K562 (cell line): Measurements from ENCODE around the gene WEE1. TPM values are rescaled to one million over a fixed set of nuclear protein-coding genes. Genes with fewer than 3 reads are reported as not detected.

ENCODE experiments used
- CHCHD3 ChIP-seq: fragments of 250-450 bp; sonication (Bioruptor Pico); IDR thresholded peaks from 2 replicates; pipeline ENCODE4 v2.1.2; 2022; ENCODE audit warnings: mild to moderate bottlenecking
- ELF1 ChIP-seq: fragments of 200-800 bp; sonication (Bioruptor generic); IDR thresholded peaks from 2 replicates; pipeline ENCODE4 v1.6.1; 2016; ENCODE audit warnings: missing genetic modification characterization, missing compliant biosample characterization
- EZH2 ChIP-seq: IDR thresholded peaks from 2 replicates; pipeline ENCODE4 v1.6.1; 2012; ENCODE audit warnings: low read depth, mild to moderate bottlenecking, inconsistent platforms, low read length, borderline replicate concordance
- FOXK2 ChIP-seq, 2 experiments: fragments of 450-650 bp; IDR thresholded peaks in 1 of 2; conservative IDR thresholded peaks in 1 of 2; 2 replicates each; pipeline ENCODE4 v1.6.1; 2016; ENCODE audit warnings: low read depth in 2 of 2, mild to moderate bottlenecking in 1 of 2
- GTF2E2 ChIP-seq: fragments of 200-800 bp; sonication (Bioruptor generic); IDR thresholded peaks from 2 replicates; pipeline ENCODE4 v1.6.1; 2016; ENCODE audit warnings: missing genetic modification characterization, missing compliant biosample characterization
- HDAC2 ChIP-seq: fragments of 450-650 bp; IDR thresholded peaks from 2 replicates; pipeline ENCODE4 v1.6.1; 2016; ENCODE audit warnings: mild to moderate bottlenecking
- JUND ChIP-seq, 2 experiments: IDR thresholded peaks; 2 replicates in 1 of 2; 3 replicates in 1 of 2; pipeline ENCODE4 v1.6.1; 2011; ENCODE audit warnings: borderline replicate concordance in 2 of 2, low read depth in 2 of 2, low read length in 2 of 2, improper control_type of control experiment in 1 of 2, missing biosample characterization in 1 of 2, missing genetic modification characterization in 1 of 2, missing genetic modification reagents in 1 of 2
- KLF1 ChIP-seq: fragments of 450-650 bp; IDR thresholded peaks from 2 replicates; pipeline ENCODE4 v1.6.1; 2016; ENCODE audit warnings: missing genetic modification characterization, missing compliant biosample characterization
- L3MBTL2 ChIP-seq: fragments of 450-650 bp; IDR thresholded peaks from 2 replicates; pipeline ENCODE4 v1.6.1; 2016; ENCODE audit warnings: mild to moderate bottlenecking, moderate library complexity
- MEIS2 ChIP-seq: fragments of 450-650 bp; IDR thresholded peaks from 2 replicates; pipeline ENCODE4 v1.6.1; 2014; ENCODE audit warnings: mild to moderate bottlenecking; ENCODE audit not compliant: partially characterized antibody
- MXD1 ChIP-seq: fragments of 250-450 bp; sonication (Bioruptor Pico); IDR thresholded peaks from 2 replicates; pipeline ENCODE4 v1.8.0; 2021; ENCODE audit warnings: borderline replicate concordance, mild to moderate bottlenecking, moderate library complexity; ENCODE audit not compliant: poor library complexity, severe bottlenecking
- NR3C1 ChIP-seq: sonication (generic); formaldehyde crosslinking; IDR thresholded peaks from 2 replicates; pipeline ENCODE4 v1.8.1; 2022; ENCODE audit warnings: missing genetic modification reagents
- POLR2G ChIP-seq: fragments of 200-400 bp; formaldehyde crosslinking; IDR thresholded peaks from 2 replicates; pipeline ENCODE4 v1.6.1; 2017; ENCODE audit warnings: low read depth, mild to moderate bottlenecking, antibody characterized with exemption, low read length, moderate library complexity
- RBFOX2 ChIP-seq: fragments of 200-400 bp; formaldehyde crosslinking; IDR thresholded peaks from 2 replicates; pipeline ENCODE4 v1.6.1; 2017; ENCODE audit warnings: low read depth, mild to moderate bottlenecking, low read length, moderate library complexity
- RBM17 ChIP-seq: fragments of 200-400 bp; formaldehyde crosslinking; IDR thresholded peaks from 2 replicates; pipeline ENCODE4 v1.6.1; 2017; ENCODE audit warnings: low read depth, mild to moderate bottlenecking, low read length, borderline replicate concordance
- SETDB1 ChIP-seq: IDR thresholded peaks from one replicate; pipeline ENCODE4 v1.6.1; 2012; ENCODE audit warnings: low read length, control low read depth, inconsistent platforms
- STAT6 ChIP-seq: sonication (generic); formaldehyde crosslinking; IDR thresholded peaks from 2 replicates; pipeline ENCODE4 v1.8.1; 2023; ENCODE audit warnings: mild to moderate bottlenecking, missing genetic modification reagents
- ZC3H4 ChIP-seq: sonication (generic); formaldehyde crosslinking; IDR thresholded peaks from 2 replicates; pipeline ENCODE4 v1.9.0; 2021; ENCODE audit warnings: missing genetic modification reagents, borderline replicate concordance
- ZFX ChIP-seq: sonication (generic); formaldehyde crosslinking; IDR thresholded peaks from 2 replicates; pipeline ENCODE4 v1.8.0; 2022; ENCODE audit warnings: mild to moderate bottlenecking, missing genetic modification reagents, moderate library complexity
- ZNF124 ChIP-seq: sonication (generic); formaldehyde crosslinking; IDR thresholded peaks from 2 replicates; pipeline ENCODE4 v1.8.1; 2022; ENCODE audit warnings: missing genetic modification reagents
- ZNF57 ChIP-seq: fragments of 450-650 bp; formaldehyde crosslinking; IDR thresholded peaks from 2 replicates; pipeline ENCODE4 v1.4.0; 2020; ENCODE audit warnings: mild to moderate bottlenecking, moderate library complexity
- ZNF707 ChIP-seq: fragments of 250-450 bp; sonication (Bioruptor Pico); conservative IDR thresholded peaks from 2 replicates; pipeline ENCODE4 v1.8.0; 2022; ENCODE audit warnings: inconsistent platforms, mild to moderate bottlenecking, moderate library complexity
- ZNF785 ChIP-seq: fragments of 250-450 bp; sonication (Bioruptor Pico); IDR thresholded peaks from 2 replicates; pipeline ENCODE4 v1.4.0; 2020; ENCODE audit warnings: mild to moderate bottlenecking
- polyA plus RNA-seq, 8 experiments: library from polyadenylated mRNA; depleted of rRNA in 4 of 8; stranded (reverse) in 5 of 8; unstranded in 3 of 8; fragments of >200 nt; fragmentation: Nextera tagmentation in 2 of 8; fragmentation: Illumina TruSeq in 1 of 8; extraction: Ambion mirVana in 2 of 8; extraction: Trizol in 1 of 8; gene quantifications; 2 replicates each; pipeline versions ENCODE4 v1.2.1 to v1.2.3, GENCODE V29; 2011 to 2014; ENCODE audit warnings: inconsistent platforms in 1 of 8, missing spikeins in 1 of 8
- total RNA-seq, 7 experiments: library from RNA; depleted of rRNA in 6 of 7; stranded (reverse); fragments of >200 nt in 6 of 7; fragmentation: Illumina TruSeq in 2 of 7; extraction: Trizol in 2 of 7; gene quantifications; 2 replicates each; pipeline versions ENCODE4 v1.2.1 to v1.2.3, GENCODE V29; 2011 to 2021; ENCODE audit warnings: low replicate concordance in 1 of 7
- TF ChIP-seq, protein P1 (sequence below): sonication (generic); IDR thresholded peaks from 2 replicates; pipeline ENCODE4 v1.6.1; 2016

Gene WEE1
- total and polyA plus RNA-seq, 9 of the 15 experiments (the other 6 are each of a cell fraction or from before 2014, with no cell fraction given), result 21.9 to 99.0 (median 67.4) TPM

DNA sequence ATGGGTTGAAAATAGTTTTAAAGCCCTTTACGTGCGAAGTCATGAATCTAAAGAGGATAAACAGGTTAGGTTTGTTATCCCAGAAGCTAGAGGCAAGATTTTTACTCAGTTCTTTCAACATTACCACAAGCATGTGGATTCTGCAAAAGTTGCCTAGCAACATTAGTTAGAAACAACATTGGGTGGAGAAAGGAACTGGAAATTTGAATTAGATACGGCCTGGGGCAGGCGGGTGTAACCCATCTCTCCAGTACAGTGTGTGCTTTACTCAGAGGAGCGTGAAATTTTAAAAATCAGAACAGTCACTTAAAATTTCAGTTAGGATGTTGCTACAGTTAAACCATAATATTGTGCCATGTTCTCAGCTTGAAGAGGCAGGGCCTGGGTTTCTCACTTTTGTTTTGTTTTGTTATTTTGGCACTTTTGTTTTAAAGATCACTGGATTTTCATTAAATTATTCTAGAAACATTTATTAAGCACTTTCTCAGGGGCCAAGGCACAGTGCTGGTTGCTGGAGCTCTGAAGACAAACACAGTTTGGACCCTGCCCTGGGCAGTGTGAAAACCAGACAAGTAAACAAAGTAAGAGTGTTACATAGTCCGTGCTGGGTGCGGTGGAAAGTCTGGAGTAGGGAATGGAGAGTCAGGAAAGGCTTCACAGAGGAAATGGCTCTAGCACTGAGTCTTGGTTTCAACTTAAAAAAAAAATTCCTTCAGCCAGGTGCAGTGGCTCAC, 4.4 kb upstream of the WEE1 start (continued):
- TF ChIP-seq, protein P1, sequence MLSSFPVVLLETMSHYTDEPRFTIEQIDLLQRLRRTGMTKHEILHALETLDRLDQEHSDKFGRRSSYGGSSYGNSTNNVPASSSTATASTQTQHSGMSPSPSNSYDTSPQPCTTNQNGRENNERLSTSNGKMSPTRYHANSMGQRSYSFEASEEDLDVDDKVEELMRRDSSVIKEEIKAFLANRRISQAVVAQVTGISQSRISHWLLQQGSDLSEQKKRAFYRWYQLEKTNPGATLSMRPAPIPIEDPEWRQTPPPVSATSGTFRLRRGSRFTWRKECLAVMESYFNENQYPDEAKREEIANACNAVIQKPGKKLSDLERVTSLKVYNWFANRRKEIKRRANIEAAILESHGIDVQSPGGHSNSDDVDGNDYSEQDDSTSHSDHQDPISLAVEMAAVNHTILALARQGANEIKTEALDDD, result peak; percentile 77
- no peak for TF ChIP-seq EZH2
- no peak for TF ChIP-seq MXD1 (CRISPR knock-in tag)
- TF ChIP-seq GTF2E2 (tag), result peak; percentile 54; the same call in 1 of the 2 replicates
- TF ChIP-seq RBM17, result no peak
- no peak for TF ChIP-seq KLF1 (tag)
- no peak for TF ChIP-seq ZNF57 (CRISPR knock-in tag)
- TF ChIP-seq L3MBTL2, result 0 out of 2 replicates have a peak, but pooled peaks have one; percentile 14
- TF ChIP-seq RBFOX2, result no peak
- no peak for TF ChIP-seq ZNF785 (CRISPR knock-in tag)
- 0 out of 4 replicates have a peak, but pooled peaks of 1 of the 2 experiments have one; percentile 32 for TF ChIP-seq FOXK2 (conservative IDR thresholded peaks at IDR 0.05 in 1 of 2, IDR thresholded peaks at IDR 0.05 in 1 of 2; ENCODE audit: low read depth in 2 of 2)
- TF ChIP-seq ELF1, result no peak
- TF ChIP-seq ZC3H4 (CRISPR knock-in tag), result no peak
- TF ChIP-seq NR3C1 (CRISPR knock-in tag), result no peak
- TF ChIP-seq STAT6 (CRISPR knock-in tag), result no peak
- TF ChIP-seq ZNF707, result no peak
- no peak for TF ChIP-seq MEIS2
- no peak for TF ChIP-seq POLR2G
- no peak for TF ChIP-seq HDAC2
- TF ChIP-seq ZNF124, result no peak
- TF ChIP-seq SETDB1, result no peak
- TF ChIP-seq JUND (IDR thresholded peaks at IDR 0.05; ENCODE audit: borderline replicate concordance, low read depth, low read length), result no peak
- 0 out of 3 replicates have a peak, but pooled peaks have one; percentile 33 for TF ChIP-seq JUND (tag; IDR thresholded peaks at IDR 0.05; ENCODE audit: borderline replicate concordance, low read depth, low read length)
- peak; percentile 39; the same call in 1 of the 2 replicates for TF ChIP-seq ZFX
- TF ChIP-seq CHCHD3 (CRISPR knock-in tag), result no peak
